Measurements from ENCODE around the gene HAAO. TPM values are rescaled to one million over a fixed set of nuclear protein-coding genes. Genes with fewer than 3 reads are reported as not detected.

Gene HAAO
- polyA plus RNA-seq, 1 experiment = 3.1 TPM

- ChIA-PET CTCF (interaction anchor here (0.5 to 0.6 kb wide), 2 partner anchors 14 to 881 kb away, joined by 6 to 13 read pairs; no protein-coding TSS in a partner anchor), POLR2A (interaction anchor here (0.6 to 1.8 kb wide), 2 partner anchors 19 to 102 kb away, joined by 3 to 8 read pairs; no protein-coding TSS in a partner anchor)
- no peak for TF ChIP-seq CTCF (IDR thresholded peaks at IDR 0.05; ENCODE audit: low read depth, low read length)
- H3K9me3 ChIP-seq (ENCODE audit: control insufficient read depth, insufficient read depth, low read length) = peaks cover 3% of the 10 kb centered on the region; the same call in 1 of the 2 replicates
- DNase-seq (ENCODE audit: low read depth, low spot score) = no peak
- H3K27me3 ChIP-seq (ENCODE audit: control insufficient read depth, insufficient read depth, low read length) = peaks cover 14% of the 10 kb centered on the region
- H3K4me3 ChIP-seq (ENCODE audit: low read depth, low read length) = no peak overlapping the region
- H3K27ac ChIP-seq (ENCODE audit: low read depth, low read length) = no peak overlapping the region
Observed at GRCh38 chr2:42791606-42792005, 777 bp downstream of the HAAO start.

GRCh38 chr2:42789751-42790150, 2.6 kb downstream of the HAAO start:
- no peak for DNase-seq (ENCODE audit: low read depth, low spot score)
- Histone ChIP-seq H3K27ac (ENCODE audit: low read depth, low read length) (no peak overlapping the region), H3K9me3 (ENCODE audit: control insufficient read depth, insufficient read depth, low read length) (peaks cover 3% of the 10 kb centered on the region; the same call in 1 of the 2 replicates), H3K4me3 (ENCODE audit: low read depth, low read length) (no peak overlapping the region), H3K27me3 (ENCODE audit: control insufficient read depth, insufficient read depth, low read length) (peaks cover 14% of the 10 kb centered on the region)
- ChIA-PET CTCF (no interaction called here), POLR2A (no interaction called here)
- no peak for TF ChIP-seq CTCF (IDR thresholded peaks at IDR 0.05; ENCODE audit: low read depth, low read length)

DNA sequence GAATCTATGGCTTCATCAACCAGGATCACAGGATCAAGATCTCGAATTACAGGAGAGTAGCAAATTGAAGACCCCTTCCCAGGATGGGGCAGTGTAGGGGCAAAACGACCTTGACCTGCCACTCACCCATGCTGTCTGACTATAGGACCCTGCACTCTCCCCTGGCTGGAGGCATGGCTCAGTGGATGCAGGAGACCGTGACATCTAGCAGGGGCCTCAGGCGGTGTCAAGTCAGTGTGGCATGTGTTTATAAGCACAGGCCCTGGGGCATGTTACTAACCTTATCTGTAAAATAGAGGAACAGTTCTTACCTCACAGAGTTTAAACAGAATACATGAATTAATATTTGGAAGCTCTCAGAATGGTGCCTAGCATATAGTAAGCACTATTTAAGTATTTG, 3.5 kb downstream of the HAAO start:
- H3K27me3 ChIP-seq (ENCODE audit: control insufficient read depth, insufficient read depth, low read length) = peaks cover 17% of the 10 kb centered on the region
- no peak overlapping the region for H3K27ac ChIP-seq (ENCODE audit: low read depth, low read length)
- CTCF ChIA-PET = no interaction called here
- POLR2A ChIA-PET = no interaction called here
- DNase-seq (ENCODE audit: low read depth, low spot score) = no peak
- no peaks in the 10 kb centered on the region for H3K9me3 ChIP-seq (ENCODE audit: control insufficient read depth, insufficient read depth, low read length)
- TF ChIP-seq CTCF (IDR thresholded peaks at IDR 0.05; ENCODE audit: low read depth, low read length) = no peak
- no peak overlapping the region for H3K4me3 ChIP-seq (ENCODE audit: low read depth, low read length)

DNA sequence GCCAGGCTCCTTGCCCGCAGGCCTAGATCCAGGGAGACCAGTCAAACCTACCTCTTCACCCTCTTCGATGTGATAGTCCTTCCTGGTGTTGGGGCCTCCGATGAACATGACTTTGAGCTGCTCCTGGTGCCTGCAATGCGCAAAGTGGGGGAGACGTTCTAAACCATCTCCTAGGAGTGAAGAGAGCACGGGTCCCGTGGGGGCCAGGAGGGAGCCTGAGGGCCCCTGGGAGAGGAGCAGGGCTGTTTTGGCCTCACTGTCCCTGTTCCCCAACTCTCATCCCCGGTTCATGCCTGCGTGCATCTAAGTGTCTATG, 3.9 kb downstream of the HAAO start:
- ChIA-PET POLR2A (no interaction called here), CTCF (no interaction called here)
- Histone ChIP-seq H3K27ac (ENCODE audit: low read depth, low read length) (no peak overlapping the region), H3K9me3 (ENCODE audit: control insufficient read depth, insufficient read depth, low read length) (no peaks in the 10 kb centered on the region), H3K27me3 (ENCODE audit: control insufficient read depth, insufficient read depth, low read length) (peaks cover 17% of the 10 kb centered on the region), H3K4me3 (ENCODE audit: low read depth, low read length) (no peak overlapping the region)
- DNase-seq (ENCODE audit: low read depth, low spot score) = no peak
- no peak for TF ChIP-seq CTCF (IDR thresholded peaks at IDR 0.05; ENCODE audit: low read depth, low read length)

GRCh38 chr2:42787788-42788477, 4.5 kb downstream of the HAAO start:
- Histone ChIP-seq H3K27me3 (ENCODE audit: control insufficient read depth, insufficient read depth, low read length) (peaks cover 18% of the 10 kb centered on the region), H3K9me3 (ENCODE audit: control insufficient read depth, insufficient read depth, low read length) (no peaks in the 10 kb centered on the region), H3K27ac (ENCODE audit: low read depth, low read length) (no peak overlapping the region), H3K4me3 (ENCODE audit: low read depth, low read length) (no peak overlapping the region)
- no peak for DNase-seq (ENCODE audit: low read depth, low spot score)
- CTCF ChIA-PET = no interaction called here
- no peak for TF ChIP-seq CTCF (IDR thresholded peaks at IDR 0.05; ENCODE audit: low read depth, low read length)
- POLR2A ChIA-PET = no interaction called here

All from AG04450 (cell line).